Tibial artery (tissue), 4 donors: ENCODE measurements around the gene SLC39A3.

ENCODE experiments used
- DNase-seq, 2 donors: peaks; one replicate each; pipeline ENCODE4 v3.0.0-alpha.2; 2019
- H3K27ac ChIP-seq, 2 donors: fragments of 200-600 bp; sonication (generic) in 1 of 2; 1 replicate in 1 of 2; 2 replicates in 1 of 2; pipeline ENCODE4 v1.5.1; 2018 to 2019; ENCODE audit warnings: mild to moderate bottlenecking in 1 of 2
- H3K27me3 ChIP-seq, 2 donors: fragments of 200-600 bp; sonication (generic) in 1 of 2; one replicate each; pipeline versions ENCODE4 v1.5.1 to v1.6.0; 2016 to 2019
- H3K36me3 ChIP-seq, 3 donors: fragments of 200-600 bp; sonication (generic) in 2 of 3; one replicate each; pipeline ENCODE4 v1.5.1; 2016 to 2019; ENCODE audit warnings: mild to moderate bottlenecking in 2 of 3
- H3K4me1 ChIP-seq, 4 donors: fragments of 200-600 bp; sonication (generic) in 2 of 4; 1 replicate in 3 of 4; 2 replicates in 1 of 4; pipeline ENCODE4 v1.5.1; 2016 to 2019
- H3K4me3 ChIP-seq, 2 donors: fragments of 200-600 bp; sonication (generic) in 1 of 2; 1 replicate in 1 of 2; 2 replicates in 1 of 2; pipeline ENCODE4 v1.5.1; 2018 to 2019; ENCODE audit warnings: mild to moderate bottlenecking in 2 of 2
- H3K9me3 ChIP-seq, 3 donors: fragments of 200-600 bp; sonication (generic) in 1 of 3; one replicate each; pipeline ENCODE4 v1.5.1; 2016 to 2019
- CTCF ChIP-seq, 2 experiments: fragments of 200-600 bp in 1 of 2; fragments of 450-650 bp in 1 of 2; IDR thresholded peaks; one replicate each; pipeline ENCODE4 v1.5.1; 2017 to 2019; ENCODE audit warnings: antibody characterized with exemption in 2 of 2, mild to moderate bottlenecking in 1 of 2, moderate library complexity in 1 of 2
- intact Hi-C: fragments of 100-400 bp; cut with DNase I; formaldehyde crosslinking; loops from one replicate; pipeline ENCODE4 v1.15.0; 2023; ENCODE audit warnings: low total_unique reads

SLC39A3 gene

GRCh38 chr19:2686360-2686759 is 53.5 kb downstream of the SLC39A3 start:
- intact Hi-C loops = no loop called here
- no peaks in the 10 kb centered on the region for H3K4me1 ChIP-seq
- H3K36me3 ChIP-seq = no peaks in the 10 kb centered on the region
- no peak for TF ChIP-seq CTCF (IDR thresholded peaks at IDR 0.05)
- no peak overlapping the region for H3K27ac ChIP-seq
- H3K27me3 ChIP-seq = peaks cover 0 to 11% of the 10 kb centered on the region in 2 donors
- H3K4me3 ChIP-seq = no peak overlapping the region
- DNase-seq = no peak
- no peaks in the 10 kb centered on the region for H3K9me3 ChIP-seq

- Histone ChIP-seq H3K4me3 (no peak overlapping the region), H3K4me1 (no peaks in the 10 kb centered on the region), H3K9me3 (no peaks in the 10 kb centered on the region), H3K27me3 (peaks cover 0 to 17% of the 10 kb centered on the region in 2 donors), H3K36me3 (no peaks in the 10 kb centered on the region), H3K27ac (no peak overlapping the region)
- no peak for DNase-seq
- intact Hi-C loops = no loop called here
- TF ChIP-seq CTCF (IDR thresholded peaks at IDR 0.05) = no peak
Measured at GRCh38 chr19:2685204-2685704, 54.6 kb downstream of the SLC39A3 start.

DNA sequence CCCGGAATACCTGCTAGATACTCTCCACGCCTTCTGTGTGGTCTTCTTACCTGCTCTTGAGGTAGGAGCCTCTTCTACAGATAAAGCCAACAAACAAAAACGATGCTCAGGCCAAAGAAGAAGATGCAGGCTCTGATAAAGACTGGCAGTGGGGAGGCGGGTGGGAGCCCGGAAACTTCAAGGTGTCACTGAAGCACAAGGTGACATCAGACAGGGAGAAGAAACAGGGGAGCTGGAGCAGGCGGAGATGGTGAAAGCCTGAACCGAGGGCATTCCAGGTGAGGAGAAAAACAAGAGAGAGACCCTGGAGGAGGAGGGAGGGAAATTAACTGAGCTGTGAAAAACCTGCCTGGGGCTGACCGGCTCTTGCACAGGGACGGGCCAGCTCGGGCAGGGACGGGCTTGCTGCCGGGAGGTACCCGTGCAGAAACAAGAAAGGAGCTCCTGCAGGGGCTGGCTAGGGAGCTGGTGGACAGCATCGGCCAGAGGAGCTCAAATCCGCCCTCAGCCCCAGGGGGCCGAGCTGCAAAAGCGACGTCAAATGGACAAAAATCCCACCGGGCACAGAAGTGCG is 56.3 kb downstream of the SLC39A3 start:
- no peaks in the 10 kb centered on the region for H3K36me3 ChIP-seq
- intact Hi-C loops = no loop called here
- no peaks in the 10 kb centered on the region for H3K4me1 ChIP-seq
- H3K4me3 ChIP-seq = no peak overlapping the region
- H3K9me3 ChIP-seq = no peaks in the 10 kb centered on the region
- DNase-seq = no peak
- H3K27ac ChIP-seq = no peak overlapping the region
- peaks cover 0 to 20% of the 10 kb centered on the region in 2 donors for H3K27me3 ChIP-seq
- TF ChIP-seq CTCF (IDR thresholded peaks at IDR 0.05) = no peak
